K562 treated with DMSO at 1 percent for 12 hours (cell line): ENCODE results near the gene TMEM165. TPM values are rescaled to one million over a fixed set of nuclear protein-coding genes. Genes with fewer than 3 reads are reported as not detected.

Experiments
- total RNA-seq: library from RNA; unstranded; fragments of 300-600 nt; gene quantifications from 2 replicates; pipeline ENCODE4 v1.2.3, GENCODE V29; 2022; ENCODE audit not compliant: insufficient read depth

The TMEM165 gene
- 56.8 and 78.6 TPM in 2 replicates for total RNA-seq

DNA sequence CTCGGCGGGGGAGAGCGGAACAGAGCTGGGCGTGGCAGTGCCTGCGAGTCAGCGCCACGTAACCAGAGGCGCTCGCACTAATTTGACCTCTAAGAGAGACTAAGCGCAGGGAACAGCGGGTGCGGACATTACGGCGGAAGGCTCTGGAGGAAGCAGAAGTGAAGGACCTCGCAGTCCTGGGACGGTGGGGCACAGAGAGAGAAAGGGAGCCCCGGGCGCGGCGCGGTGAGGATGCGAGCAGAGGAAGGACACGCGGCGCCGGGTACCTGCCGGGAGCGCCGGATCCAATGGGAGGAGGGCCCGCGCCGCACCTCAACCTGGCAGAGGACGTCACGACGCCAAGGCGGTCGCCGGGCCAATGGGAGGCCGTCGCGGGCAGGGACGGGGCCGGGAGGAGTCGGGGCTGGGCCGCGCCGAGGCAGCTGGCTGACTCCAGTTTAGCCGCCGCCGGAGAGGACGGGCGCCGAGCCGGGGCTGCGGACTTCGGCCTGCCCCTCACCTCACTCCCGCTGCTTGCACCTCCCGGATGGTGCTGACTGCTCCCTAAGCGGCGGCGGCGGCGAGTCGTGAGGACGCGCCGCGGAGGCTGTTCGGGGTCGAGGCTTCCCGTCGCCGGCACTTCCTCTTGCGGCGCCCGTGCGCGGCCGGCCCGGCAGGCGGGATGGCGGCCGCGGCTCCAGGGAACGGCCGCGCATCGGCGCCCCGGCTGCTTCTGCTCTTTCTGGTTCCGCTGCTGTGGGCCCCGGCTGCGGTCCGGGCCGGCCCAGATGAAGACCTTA lies at the start of gene TMEM165:
TMEM165 (plus strand) TSS at position 429 of the 779 bp plus-strand sequence; CDS start at position 662, 233 bp downstream.

DNA sequence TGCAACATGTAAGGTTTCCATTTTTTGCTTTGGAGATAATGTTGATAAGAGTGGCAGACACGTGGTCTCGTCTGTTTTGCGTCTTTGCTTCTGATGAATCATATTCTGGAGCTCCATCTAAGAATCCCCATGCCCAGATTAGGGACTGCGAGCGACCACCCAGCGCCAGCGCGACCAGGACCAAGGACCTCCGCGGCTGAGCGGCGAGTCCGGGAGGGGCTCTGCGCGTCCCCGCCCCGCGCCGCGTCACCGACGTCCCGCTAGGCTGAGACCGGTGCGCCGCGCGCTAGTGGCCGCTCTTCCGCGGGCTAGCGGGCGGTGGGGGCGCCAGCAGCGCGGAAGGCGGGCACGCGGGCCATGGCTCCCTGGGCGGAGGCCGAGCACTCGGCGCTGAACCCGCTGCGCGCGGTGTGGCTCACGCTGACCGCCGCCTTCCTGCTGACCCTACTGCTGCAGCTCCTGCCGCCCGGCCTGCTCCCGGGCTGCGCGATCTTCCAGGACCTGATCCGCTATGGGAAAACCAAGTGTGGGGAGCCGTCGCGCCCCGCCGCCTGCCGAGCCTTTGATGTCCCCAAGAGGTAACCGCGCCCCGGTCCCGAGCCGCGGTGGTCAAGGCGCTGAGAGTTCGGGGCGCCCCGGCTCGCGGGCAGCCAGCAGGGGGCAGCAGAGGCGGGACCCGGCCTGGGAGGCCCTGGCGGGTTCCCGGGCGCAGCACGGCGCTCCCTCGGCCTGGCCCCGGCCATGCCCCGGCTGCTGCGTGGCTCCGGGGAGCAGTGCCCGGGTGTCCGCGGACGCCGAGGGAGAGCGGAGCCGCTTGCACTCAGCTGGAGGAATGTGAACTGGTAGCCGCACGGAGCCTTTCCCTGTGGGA lies 49.5 kb upstream of the TMEM165 start, which contains the start of gene SRD5A3:
SRD5A3 (plus strand) TSS at position 263 of the 871 bp plus-strand sequence; CDS start at position 358, 95 bp downstream.

Other genes with a start within 250 kb of the TMEM165 start
- gene SRD5A3, start 49.7 kb upstream of the TMEM165 start, total RNA-seq = 11.7 and 11.8 TPM in 2 replicates
- 1.3 and 12.8 TPM in 2 replicates for gene CLOCK, start 151.0 kb downstream of the TMEM165 start, total RNA-seq
- gene PDCL2, start 196.3 kb downstream of the TMEM165 start, total RNA-seq = not detected in 2 replicates
- gene NMU, start 240.3 kb downstream of the TMEM165 start, total RNA-seq = 387 and 412 TPM in 2 replicates